HG03060 (cell line): Measurements from ENCODE around the gene ZKSCAN8.
"Not testable (repeated sequence)": the region's sequence is repeated elsewhere in the genome, so short reads cannot be mapped to it uniquely, and the experiment has no call there.

ENCODE experiments used
- ATAC-seq: cut with Tn5 transposase; IDR thresholded peaks from one replicate; pipeline ENCODE4 v1.9.1; 2021; ENCODE audit warnings: low read depth, moderate number of reproducible peaks; ENCODE audit not compliant: unreplicated experiment

Gene ZKSCAN8

DNA sequence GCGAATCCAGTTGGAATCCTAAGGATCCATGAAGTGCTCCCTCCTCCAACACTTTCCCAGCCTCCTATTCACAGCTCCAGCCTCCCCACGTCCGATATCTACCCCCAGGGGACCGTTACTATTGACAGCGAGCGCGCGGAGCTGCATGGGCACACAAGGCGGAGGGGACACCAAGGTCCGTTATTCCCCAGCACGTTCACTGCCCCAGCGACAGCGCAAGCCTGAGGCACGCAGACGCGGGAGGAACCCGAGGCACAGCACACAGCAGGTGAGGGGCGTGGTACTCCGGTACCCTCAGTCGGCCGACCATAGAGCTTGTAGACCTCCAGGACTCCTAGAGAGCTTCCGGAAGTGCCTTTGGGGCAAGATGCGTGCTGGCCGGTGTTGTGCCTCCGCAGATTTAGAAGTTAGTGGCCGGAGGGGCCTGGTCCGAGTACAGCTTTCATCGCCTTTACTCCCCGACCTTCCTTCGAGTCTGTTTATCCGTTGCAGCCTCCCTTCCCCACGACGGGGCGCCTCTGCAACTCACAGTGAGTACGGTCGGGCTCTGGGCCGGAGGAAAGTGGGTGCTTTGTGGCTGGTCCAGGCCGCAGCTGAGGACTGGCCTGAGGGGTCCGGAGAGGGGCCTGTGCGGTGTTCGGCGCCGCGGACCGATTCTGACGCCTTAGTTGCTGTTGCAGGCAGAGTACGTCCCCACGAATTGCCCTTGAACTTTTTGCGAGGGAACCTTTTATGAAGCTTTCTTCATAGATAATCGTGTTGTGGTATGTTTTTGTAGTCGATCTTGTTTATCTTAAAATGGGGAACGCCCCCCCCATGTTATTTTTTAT, at the start of gene ZKSCAN8:
TSS of gene ZKSCAN8 (plus strand) at position 384 of the 830 bp plus-strand sequence. CDS start 6,525 bp downstream, outside the sequence.
- peak; percentile 54 for ATAC-seq

DNA sequence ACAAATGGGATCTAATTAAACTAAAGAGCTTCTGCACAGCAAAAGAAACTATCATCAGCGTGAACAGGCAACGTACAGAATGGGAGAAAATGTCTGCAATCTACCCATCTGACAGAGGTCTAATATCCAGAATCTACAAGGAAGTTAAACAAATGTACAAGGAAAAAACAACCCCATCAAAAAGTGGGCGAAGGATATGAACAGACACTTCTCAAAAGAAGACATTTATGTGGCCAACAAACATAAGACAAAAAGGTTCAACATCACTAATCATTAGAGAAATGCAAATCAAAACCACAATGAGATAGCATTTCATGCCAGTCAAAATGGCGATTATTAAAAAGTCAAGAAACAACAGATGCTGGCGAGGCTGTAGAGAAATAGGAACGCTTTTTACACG, 39.5 kb upstream of the ZKSCAN8 start:
- not testable (repeated sequence) for ATAC-seq

DNA sequence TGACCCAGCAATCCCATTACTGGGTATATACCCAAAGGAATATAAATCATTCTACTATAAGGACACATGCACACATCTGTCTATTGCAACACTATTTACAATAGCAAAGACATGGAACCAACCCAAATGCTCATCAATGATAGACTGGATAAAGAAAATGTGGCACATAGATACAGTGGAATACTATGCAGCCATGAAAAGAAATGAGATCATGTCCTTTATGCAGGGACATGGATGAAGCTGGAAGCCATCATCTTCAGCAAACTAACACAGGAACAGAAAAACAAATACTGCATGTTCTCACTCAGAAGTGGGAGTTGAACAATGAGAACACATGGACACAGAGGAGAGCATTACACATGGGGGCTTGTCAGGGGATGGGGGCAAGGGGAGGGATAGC, 39.0 kb upstream of the ZKSCAN8 start:
- not testable (repeated sequence) for ATAC-seq

DNA sequence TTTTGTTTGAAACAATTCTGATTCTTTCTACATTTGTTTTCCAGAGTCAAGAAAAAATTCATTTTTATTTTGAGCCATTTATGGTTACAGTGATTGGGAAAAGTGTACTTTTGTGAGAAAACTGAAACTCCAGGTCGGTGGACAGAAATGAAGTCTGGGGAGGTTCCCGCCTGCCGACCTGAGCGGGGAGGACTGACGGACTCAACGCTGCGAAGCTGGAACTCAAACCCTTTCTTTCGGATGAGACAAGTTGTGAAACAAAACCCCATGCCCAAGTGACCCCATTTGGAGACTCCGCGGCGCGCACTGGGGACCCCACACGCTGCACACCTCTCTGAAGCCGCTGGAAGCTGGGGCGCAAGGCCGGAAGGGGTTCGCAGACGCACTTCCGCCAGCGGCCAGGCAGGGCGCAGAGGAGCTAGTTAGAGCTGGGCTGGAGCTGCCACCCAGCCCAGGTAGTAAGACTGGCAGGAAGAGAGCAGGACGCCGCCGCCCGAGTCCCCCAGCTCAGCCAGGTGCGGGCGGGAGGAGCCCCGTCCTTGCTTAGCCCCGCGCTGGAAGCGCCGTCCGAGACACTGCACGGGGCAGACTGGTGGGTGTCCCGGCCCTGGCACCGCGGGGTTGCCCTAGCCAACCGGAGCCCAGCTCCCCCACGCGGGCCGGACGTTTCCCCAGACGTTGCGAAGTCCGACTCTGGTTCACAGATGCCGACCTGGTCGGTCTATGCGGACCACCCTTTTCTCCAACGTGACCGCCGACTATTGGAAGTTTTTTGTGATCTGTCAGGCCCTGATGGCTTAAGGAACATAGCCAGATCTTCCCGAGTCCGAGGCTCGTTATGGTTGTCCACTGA, 37.1 kb upstream of the ZKSCAN8 start:
- no peak for ATAC-seq

DNA sequence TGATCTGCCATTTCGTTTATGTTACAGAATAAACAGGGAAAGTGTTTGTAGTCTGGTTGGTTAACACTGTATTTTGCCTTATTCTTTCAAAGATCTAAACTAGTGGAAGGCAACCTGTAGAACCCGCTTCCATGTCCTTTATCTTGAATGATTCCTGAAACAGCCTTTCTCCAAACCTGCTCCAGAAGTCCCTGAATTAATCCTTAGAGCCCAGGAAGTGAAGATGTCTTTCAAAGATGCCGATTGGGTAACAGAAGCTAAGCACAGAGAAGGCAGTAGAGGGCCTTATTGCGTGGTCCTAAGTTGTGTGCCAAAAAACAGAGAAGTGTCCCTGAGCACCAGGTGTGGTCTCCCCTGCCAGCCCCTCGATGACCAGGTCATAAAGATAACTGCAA, 36.4 kb upstream of the ZKSCAN8 start:
- ATAC-seq: no peak

DNA sequence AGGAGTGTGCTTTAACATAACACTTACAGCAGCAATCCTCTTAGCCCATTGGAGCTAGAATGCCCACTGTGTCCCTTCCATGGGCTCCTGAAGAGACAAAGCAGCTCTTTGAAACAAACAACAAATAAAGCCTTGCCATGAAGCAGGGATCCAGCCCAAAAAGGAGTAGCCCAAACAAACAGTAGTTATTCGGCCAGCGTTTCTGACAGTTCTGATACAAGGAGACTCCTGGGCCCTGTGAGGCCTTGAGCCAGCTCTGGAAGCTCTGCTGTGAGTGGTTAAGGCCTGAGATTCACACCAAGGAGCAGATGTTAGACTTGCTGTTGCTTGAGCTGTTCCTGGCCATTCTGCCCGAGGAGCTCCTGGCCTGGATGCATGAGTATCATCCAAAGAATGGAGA, 34.2 kb upstream of the ZKSCAN8 start:
- no peak for ATAC-seq

DNA sequence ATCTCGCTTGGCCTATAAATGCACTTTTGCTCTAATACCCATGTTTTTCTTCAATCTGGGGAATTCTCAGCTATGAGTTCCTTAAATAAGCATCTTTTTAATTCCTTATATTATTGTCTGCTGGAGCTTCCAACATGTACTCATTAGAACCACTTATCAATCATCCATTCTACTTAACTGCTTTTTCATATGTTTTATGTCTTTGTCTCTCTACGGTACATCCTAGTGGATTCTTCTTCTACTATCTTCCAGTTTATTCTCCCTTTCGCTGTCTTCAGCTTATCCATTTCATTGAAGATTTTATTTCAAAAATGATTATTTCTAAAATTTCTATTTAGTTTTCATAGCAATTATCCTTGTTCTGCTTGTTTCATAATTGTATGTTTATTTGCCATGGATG, 29.7 kb upstream of the ZKSCAN8 start:
- no peak for ATAC-seq

DNA sequence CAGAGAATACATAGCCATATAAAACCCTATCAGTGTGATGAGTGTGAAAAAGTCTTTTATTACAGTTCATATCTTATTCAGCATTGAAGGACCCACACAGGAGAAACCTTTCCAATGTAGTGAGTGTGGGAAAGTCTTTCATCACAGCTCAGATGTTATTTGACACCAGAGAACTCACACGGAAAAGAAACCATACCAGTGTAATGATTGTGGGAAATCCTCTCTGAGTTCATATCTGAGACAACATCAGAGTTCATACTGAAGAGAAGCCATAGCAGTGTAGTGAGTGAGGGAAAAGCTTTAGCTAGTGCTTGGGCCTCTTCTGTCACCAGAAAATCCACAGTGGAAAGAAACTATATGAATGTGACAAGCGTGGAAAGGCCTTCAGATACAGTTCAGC, 25.9 kb upstream of the ZKSCAN8 start:
- no peak for ATAC-seq

DNA sequence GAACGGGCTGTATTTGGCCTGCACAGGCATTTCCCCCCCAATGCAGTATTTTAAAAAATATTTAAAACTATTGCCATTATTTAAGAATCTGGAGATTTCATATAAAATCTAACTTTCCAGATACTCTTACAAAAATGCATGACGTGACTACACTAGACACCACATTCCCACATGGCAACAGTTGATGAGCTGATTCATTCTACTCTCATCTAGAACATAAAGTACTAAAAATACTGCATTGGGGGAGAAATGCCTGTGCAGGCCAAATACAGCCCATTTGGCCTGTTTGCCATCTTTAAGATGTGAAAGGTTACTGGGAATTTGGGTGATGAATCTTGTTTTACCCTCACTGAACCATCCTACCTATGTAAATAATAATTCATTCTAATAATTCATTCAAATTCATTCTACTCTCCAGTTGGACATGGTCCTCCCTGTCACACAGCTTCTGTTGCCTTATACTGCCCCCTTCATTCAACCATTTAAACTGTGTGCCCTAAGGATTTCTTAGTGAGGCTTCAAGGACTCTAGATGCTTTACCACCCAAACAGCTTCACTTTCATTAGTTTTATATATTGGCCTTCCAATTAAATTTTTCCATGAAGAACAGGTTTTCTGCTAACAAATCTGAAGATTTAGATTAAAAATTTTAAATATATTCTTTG, 24.2 kb upstream of the ZKSCAN8 start:
- ATAC-seq: no peak

DNA sequence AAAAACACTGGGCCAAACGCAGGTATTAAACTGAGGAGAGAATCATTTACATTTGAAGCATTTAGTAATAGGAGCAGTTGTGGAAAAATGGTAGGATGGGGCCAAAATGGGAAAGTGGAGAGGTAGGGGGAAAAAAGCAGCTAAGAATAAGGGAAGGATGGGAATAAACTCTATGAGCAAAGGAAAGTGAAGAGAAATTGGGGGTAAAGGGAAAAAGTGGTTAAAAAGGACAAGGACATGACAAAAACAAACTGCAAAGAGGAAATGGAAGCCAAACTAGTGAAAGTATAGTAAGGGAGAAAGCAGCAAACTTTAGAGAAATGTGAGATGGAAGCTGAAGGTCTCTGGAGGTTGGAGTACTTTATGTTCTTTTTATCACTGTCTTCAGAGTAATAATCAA, 23.5 kb upstream of the ZKSCAN8 start:
- ATAC-seq: no peak

DNA sequence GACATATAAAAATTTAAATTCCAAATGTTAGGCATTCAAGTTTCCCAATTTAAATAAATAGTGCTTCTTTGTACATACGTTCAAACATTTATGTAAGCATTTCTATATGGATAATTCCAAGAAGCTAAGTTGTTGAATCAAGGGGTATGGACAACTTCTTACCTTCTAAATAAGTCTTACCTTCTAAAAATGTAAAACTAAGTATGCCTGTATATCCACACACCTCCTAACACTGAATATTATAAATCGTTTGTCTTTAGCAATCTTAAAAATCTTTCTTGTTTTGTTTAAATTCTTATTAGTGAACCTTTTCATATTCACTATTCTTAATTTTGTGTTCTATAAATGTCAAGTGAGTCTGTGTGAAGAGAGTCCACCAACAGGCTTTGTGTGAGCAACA, 19.8 kb upstream of the ZKSCAN8 start:
- no peak for ATAC-seq

DNA sequence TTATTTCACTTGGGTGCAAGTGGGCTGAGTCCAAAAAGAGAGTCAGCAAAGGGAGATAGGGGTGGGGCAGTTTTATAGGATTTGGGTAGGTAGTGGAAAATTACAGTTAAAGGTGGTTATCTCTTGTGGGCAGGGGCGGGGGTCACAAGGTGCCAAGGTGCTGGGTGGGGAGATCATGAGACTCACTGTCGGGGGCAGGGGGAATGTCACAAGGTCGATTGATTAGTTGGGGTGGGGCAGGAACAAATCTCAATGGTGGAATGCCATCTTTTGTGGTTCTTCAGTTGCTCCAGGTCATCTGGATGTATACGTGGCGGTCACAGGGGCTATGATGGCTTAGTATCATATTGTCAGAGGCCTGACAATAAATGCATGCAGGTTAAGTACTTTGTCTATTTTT, 19.4 kb upstream of the ZKSCAN8 start:
- not testable (repeated sequence) for ATAC-seq

DNA sequence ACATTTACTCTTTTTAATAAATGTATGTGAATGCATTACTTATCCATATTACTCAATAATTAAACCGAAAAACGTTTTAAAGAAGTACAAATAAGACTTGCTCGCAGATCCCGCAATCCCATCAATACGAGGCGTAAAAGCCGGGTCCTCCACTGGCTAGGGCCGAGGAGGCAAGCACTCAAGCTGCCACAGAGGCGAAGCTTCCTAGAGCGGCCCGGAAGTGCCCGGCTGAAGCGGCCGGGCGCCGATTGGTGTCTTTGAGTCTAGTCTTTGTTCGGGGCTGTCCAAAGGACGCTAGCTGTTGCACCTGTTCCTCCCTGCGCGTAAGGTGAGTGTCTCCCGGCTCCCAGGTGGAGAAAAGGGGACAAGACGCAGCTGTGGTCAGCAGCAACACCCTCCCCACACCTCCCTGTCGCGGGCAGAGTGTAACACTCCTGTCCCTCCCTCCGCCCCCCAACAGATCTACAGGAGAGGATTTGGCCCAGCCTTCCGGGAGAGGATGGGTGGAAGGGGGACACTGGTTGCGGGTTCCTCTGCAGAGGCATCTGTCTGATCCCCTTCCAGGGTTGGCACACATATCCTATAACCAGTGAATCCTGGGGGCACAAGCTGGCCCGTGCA, 17.2 kb upstream of the ZKSCAN8 start, which contains the start of gene ZSCAN16:
TSS of gene ZSCAN16 (plus strand) at position 260 of the 621 bp plus-strand sequence. CDS start 835 bp downstream, outside the sequence.
- ATAC-seq: no peak

DNA sequence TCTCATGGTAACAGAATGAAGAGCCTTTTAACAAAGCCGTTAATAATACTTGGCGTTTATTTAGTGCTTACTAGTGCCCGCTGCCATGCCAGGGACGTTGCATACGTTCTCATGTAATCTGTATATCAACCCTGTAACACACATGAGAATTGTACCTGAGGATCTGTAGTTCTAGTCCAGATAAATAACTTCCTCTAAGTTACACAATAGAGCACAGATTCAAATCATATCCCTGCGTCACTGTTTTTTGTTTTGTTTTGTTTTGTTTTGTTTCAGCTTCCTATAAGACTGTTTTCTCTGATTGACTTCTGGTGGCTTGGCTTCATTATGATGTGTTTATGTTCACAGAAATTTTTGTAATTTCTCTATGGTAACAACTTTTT, 16.7 kb upstream of the ZKSCAN8 start:
- ATAC-seq: no peak

DNA sequence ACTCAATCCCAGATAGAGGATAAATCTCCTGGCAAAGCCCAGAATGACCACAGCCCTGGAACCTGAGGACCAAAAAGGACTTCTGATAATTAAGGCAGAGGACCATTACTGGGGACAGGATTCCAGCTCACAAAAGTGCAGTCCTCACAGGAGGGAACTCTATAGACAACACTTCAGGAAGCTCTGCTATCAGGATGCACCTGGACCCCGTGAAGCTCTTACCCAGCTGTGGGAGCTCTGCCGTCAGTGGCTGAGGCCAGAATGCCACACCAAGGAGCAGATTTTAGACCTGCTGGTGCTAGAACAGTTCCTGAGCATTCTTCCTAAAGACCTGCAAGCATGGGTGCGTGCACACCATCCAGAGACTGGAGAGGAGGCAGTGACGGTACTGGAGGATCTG, 16.3 kb upstream of the ZKSCAN8 start:
- ATAC-seq: no peak

DNA sequence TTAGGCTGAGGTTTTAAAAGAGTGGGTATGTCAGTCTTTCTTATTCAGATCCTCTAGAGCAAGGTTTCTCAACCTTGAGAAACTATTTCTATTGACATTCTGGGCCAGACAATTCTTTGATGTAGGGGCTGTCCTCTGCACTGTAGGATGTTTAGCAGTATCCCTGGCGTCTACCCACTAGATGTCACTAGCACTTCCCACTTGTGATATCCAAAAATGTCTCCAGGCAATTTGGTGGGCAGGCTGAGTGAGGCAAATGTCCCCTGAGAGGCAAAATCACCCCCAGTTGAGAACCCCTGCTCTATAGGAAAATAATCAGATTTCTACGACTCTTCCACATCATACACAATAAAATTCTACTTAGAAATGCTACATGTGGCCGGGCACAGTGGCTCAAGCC, 7.7 kb upstream of the ZKSCAN8 start:
- no peak for ATAC-seq

DNA sequence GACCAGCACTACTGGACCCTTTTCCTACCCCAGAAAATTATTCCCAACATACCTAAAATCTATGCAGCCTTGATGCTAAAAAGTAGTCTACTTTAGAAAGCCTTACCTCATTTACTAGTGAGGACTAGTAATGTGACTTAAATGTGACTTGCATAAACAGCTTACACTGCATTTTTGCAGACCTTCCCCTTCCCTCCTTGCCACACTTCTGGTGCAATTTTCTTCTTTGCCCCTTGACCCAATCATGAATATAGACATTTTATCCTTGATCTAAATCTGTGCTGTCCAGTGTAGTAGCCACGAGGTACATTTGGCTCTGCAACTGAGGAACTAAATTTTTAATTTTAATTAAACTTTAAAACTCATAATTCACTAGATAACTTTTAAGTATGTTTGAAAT, 7.0 kb upstream of the ZKSCAN8 start:
- ATAC-seq: no peak

DNA sequence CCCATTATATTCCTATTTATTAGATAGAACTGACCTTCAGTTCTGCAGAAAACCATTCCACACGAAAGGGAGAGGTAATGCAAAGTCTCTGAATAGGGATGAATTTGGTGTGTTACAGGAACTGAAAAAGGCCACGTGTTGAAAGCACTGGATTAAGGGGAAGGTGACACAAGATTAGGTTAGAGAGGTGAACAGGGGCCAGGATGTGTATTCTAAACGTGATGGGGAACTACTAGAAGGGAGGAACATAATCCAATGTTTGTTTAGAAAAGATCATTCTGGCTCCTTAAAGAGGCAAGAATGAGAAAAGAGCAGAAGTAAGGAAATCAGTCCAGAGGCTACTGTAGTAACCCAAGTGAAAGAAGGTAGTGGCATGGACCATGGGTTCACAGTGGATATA, 6.3 kb upstream of the ZKSCAN8 start:
- ATAC-seq: no peak

DNA sequence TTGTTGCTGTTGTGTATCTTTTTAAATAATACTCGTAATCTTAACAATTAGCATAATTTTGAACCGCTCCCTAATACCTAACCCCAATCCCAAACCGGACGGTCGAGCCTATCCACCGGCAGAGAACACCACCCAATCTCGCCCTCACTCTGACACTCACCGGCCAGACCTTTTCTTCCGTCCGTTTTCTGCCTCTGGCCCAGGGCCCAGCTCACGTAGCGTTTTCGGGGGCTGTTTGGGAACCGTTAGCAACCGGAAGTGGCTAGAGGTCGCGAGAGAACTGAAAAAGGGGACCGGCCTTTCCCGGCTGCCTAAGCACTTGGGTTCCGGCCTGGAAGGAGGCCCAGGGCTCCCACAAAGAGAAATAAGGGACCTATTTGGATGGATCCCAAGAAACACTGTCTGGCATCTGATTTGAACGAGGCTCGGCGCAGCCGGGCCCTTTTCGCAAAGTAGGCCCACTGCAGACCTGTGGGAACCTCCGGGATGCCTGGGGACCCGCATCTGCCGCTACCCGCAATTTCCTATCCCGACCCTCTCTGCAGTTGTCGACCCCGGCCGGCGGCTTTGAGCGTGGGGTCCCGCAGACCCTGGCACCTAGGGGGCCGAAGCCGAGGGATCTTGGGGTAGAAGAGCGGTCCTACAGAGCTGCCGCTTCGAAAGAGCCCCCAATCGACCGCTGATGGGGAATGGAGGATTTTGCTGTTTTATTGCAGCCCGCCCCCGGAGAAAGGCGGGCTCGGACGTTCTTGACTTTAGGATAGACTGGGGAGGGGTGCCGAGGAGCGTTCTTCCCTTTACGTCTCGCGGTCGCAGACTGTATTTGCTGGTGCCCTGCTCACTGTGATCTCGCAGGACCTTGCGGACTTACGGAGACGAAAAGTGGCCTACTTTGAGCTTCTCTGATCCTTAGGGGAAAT, 4.8 kb upstream of the ZKSCAN8 start:
- peak; percentile 32 for ATAC-seq
